SU-DHL-6 (cell line): ENCODE results near the gene DIP2C.

Experiments
- CTCF ChIP-seq: fragments of 200-600 bp; sonication (generic); IDR thresholded peaks from one replicate; pipeline ENCODE4 v1.5.1; 2017; ENCODE audit warnings: antibody characterized with exemption, mild to moderate bottlenecking, low read length, moderate library complexity; ENCODE audit not compliant: insufficient read depth, poor library complexity, severe bottlenecking
- EZH2phosphoT487 ChIP-seq: fragments of 200-600 bp; sonication (generic), shearing (Covaris generic); conservative IDR thresholded peaks from 2 replicates; pipeline ENCODE4 v1.6.1; 2018; ENCODE audit warnings: mild to moderate bottlenecking, antibody characterized with exemption, low read length, moderate library complexity, mixed read lengths

GRCh38 chr10:624605-625332 lies 64.7 kb downstream of the DIP2C start:
- TF ChIP-seq CTCF, result no peak
- no peak for TF ChIP-seq EZH2phosphoT487
